T-helper 1 cell treated with Interleukin-12 subunit alpha and Interleukin-12 subunit beta and Interleukin-4 antibody, amounts not matched to agents 30 ng/mL and 1 ng/mL, for 36 hours (primary cell): ENCODE measurements around the gene SREBF2. TPM values are rescaled to one million over a fixed set of nuclear protein-coding genes. Genes with fewer than 3 reads are reported as not detected.

Source experiments
- intact Hi-C: fragments of 100-400 bp; cut with micrococcal nuclease; formaldehyde crosslinking; loops from one replicate; pipeline ENCODE4 v1.15.1; 2024
- total RNA-seq: library from RNA; stranded (reverse); gene quantifications from 2 replicates; pipeline ENCODE4 v1.2.3, GENCODE V29; 2022

The SREBF2 gene
- total RNA-seq, 1 donor from 2014 or later, result 160 TPM

GRCh38 chr22:41917903-41918791 lies 85.2 kb downstream of the SREBF2 start:
- intact Hi-C loops, result no loop called here

GRCh38 chr22:41919357-41920224 lies 86.7 kb downstream of the SREBF2 start:
- intact Hi-C loops, result loop anchor here (1.0 kb wide), 1 partner anchor 21 kb away; no protein-coding TSS in a partner anchor

- intact Hi-C loops, result no loop called here
Observed at GRCh38 chr22:41920271-41920976, 87.5 kb downstream of the SREBF2 start.

- intact Hi-C loops, result no loop called here
Observed at GRCh38 chr22:41922328-41922727, 89.4 kb downstream of the SREBF2 start.

GRCh38 chr22:41922940-41923594 lies 90.2 kb downstream of the SREBF2 start:
- intact Hi-C loops, result no loop called here

- intact Hi-C loops, result no loop called here
Observed at GRCh38 chr22:41923595-41924276, 90.8 kb downstream of the SREBF2 start.

GRCh38 chr22:41925783-41926460 lies 93.0 kb downstream of the SREBF2 start:
- intact Hi-C loops, result loop anchor here (1.0 kb wide), 1 partner anchor 14 kb away; no protein-coding TSS in a partner anchor

- intact Hi-C loops, result no loop called here
Observed at GRCh38 chr22:41927813-41928212, 94.9 kb downstream of the SREBF2 start.

GRCh38 chr22:41928593-41929417 lies 95.9 kb downstream of the SREBF2 start:
- intact Hi-C loops, result no loop called here

GRCh38 chr22:41929418-41929810 lies 96.5 kb downstream of the SREBF2 start:
- intact Hi-C loops, result no loop called here

- intact Hi-C loops, result no loop called here
Observed at GRCh38 chr22:41931701-41932269, 98.9 kb downstream of the SREBF2 start.

- intact Hi-C loops, result no loop called here
Observed at GRCh38 chr22:41932353-41932752, 99.4 kb downstream of the SREBF2 start.

- intact Hi-C loops, result no loop called here
Observed at GRCh38 chr22:41933411-41934177, 100.7 kb downstream of the SREBF2 start.

GRCh38 chr22:41934284-41935014 lies 101.5 kb downstream of the SREBF2 start:
- intact Hi-C loops, result no loop called here

GRCh38 chr22:41935015-41935351 lies 102.1 kb downstream of the SREBF2 start:
- intact Hi-C loops, result no loop called here

- intact Hi-C loops, result no loop called here
Observed at GRCh38 chr22:41935509-41935908, 102.6 kb downstream of the SREBF2 start.

- intact Hi-C loops, result no loop called here
Observed at GRCh38 chr22:41936894-41937169, 103.9 kb downstream of the SREBF2 start.
